GM12874 (cell line): ENCODE measurements around the gene C4orf50.

Experiments used
- CTCF ChIP-seq: IDR thresholded peaks from 2 replicates; pipeline ENCODE4 v1.5.1; 2011; ENCODE audit warnings: low read depth, mild to moderate bottlenecking, control low read depth, low read length, moderate library complexity; ENCODE audit not compliant: insufficient read depth

C4orf50 gene

GRCh38 chr4:5897674-5898073, 120.6 kb downstream of the C4orf50 start:
- no peak for TF ChIP-seq CTCF

GRCh38 chr4:5895287-5895686, 122.9 kb downstream of the C4orf50 start:
- no peak for TF ChIP-seq CTCF

- TF ChIP-seq CTCF: no peak
These were observed 124.0 kb downstream of the C4orf50 start for GRCh38 chr4:5894266-5894665.

- TF ChIP-seq CTCF: no peak
These were observed 124.6 kb downstream of the C4orf50 start for GRCh38 chr4:5893591-5893990.

- no peak for TF ChIP-seq CTCF
These were observed 125.1 kb downstream of the C4orf50 start, which contains the start of gene CRMP1 for GRCh38 chr4:5893004-5893580. Gene CRMP1, minus strand, starts transcription at chr4:5893086. Its CDS starts 117 bp downstream, at chr4:5892969.

- no peak for TF ChIP-seq CTCF
These were observed 125.8 kb downstream of the C4orf50 start for GRCh38 chr4:5892323-5893003.

GRCh38 chr4:5891563-5892322, 126.5 kb downstream of the C4orf50 start:
- TF ChIP-seq CTCF: no peak
